GM19025 (cell line): ENCODE data around the gene SEMA3E.
"Not testable (repeated sequence)": the region's sequence is repeated elsewhere in the genome, so short reads cannot be mapped to it uniquely, and the experiment has no call there.

Source experiments
- ATAC-seq: cut with Tn5 transposase; IDR thresholded peaks from one replicate; pipeline ENCODE4 v1.9.1; 2021; ENCODE audit warnings: mild to moderate bottlenecking, low read depth, moderate library complexity; ENCODE audit not compliant: unreplicated experiment

The SEMA3E gene

DNA sequence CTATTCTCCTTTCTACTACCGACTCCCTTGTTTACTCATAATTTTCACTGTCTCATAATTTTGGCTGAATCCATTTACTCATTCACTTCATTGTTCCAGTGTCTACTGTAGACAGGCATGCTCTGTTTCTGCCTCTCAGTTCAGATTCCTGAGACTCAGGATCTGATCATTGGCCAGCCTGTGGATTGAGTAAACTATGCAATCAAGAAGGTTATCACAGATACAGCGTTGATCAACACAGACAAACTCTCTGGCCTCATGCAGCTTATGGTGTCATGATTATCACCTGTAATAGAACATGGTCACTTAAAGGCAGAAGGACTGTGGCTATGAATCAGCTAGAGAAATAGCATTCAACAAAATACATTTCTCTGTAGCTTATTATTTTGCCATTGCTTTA is 86.0 kb downstream of the SEMA3E start:
- no peak for ATAC-seq

DNA sequence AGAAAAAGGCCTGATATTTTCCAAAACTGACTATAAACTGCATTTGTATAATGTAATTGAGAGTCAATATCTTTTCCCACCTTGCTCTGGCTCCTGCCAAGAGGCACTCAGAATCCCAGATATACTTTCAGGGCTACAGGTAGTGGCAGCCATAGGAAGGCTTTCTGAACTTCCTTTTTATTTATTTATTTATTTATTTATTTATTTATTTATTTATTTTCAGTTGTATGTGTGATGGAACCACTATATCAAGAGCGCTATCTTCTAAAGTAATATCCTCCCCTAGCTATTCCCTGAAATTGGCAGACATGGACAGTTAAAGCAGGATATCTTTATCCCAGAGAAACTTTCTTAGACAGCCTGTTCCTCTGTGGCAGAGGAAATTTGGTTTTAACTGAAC is 86.7 kb downstream of the SEMA3E start:
- no peak for ATAC-seq

DNA sequence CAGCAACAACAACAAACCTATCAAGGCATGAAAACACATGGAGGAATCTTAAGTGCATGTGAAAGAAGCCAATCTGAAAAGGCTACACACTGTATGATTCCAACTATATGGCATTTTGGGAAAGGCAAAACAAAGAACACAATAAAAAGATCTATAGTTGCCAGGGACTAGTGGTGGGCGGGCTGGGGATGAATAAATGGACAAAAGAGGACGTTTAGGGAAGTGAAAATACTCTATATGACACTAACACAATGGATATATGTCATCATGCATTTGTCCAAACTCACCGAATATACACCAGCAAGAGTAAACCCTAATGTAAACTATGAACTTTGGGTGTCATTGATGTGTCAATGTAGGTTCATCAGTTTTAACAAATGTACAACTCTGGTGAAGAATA is 89.1 kb downstream of the SEMA3E start:
- ATAC-seq, result no peak

DNA sequence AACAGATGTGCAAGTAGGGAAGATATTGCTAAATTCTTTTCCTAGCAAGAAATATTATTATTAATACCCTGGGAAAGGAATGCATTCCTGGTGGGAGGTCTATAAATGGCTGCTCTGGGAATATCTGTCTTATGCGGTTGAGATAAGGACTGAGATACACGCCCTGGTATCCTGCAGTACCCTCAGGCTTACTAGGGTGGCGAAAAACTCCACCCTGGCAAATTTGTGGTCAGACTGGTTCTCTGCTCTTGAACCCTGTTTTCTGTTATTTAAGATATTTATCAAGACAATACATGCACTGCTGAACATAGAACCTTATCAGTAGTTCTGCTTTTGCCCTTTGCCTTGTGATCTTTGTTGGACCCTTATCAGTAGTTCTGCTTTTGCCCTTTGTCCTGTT is 96.4 kb downstream of the SEMA3E start:
- ATAC-seq, result not testable (repeated sequence)

DNA sequence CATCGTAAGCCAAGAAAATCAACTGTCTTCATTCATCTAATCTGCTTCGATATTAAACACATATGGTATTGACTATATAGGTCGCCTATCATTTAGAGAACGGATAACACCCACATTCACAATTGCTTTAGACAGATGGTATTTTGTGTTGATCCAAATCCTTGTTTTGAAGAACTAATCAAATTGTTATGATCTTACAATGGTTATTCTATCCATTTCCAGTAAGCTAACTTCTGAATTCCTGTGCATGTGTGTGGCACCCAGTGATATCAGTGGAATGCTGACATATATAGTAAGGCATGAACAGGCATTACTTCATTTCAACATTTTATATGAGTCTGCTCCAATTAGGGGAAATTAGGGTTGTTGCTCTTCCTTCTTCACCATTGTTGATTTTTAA is 98.8 kb downstream of the SEMA3E start:
- no peak for ATAC-seq

DNA sequence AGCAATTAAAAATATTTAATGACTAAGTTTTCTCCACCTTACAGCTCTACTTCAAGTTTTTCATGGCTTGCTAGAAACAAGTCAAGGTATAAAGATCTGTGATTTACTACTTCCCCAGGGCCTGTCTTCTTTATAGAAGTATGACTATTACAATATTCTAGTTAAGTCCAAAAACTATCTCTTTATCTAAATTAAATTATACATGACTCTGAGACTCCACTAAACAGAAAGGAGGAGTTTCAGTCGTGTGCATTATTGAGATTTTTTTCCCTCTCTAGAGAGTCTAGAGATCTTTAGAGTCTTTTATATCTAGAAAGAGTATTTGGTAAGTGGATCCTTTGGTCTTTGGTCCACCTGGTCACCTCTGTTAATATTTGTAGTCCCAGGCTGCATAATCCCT is 100.7 kb downstream of the SEMA3E start:
- no peak for ATAC-seq

DNA sequence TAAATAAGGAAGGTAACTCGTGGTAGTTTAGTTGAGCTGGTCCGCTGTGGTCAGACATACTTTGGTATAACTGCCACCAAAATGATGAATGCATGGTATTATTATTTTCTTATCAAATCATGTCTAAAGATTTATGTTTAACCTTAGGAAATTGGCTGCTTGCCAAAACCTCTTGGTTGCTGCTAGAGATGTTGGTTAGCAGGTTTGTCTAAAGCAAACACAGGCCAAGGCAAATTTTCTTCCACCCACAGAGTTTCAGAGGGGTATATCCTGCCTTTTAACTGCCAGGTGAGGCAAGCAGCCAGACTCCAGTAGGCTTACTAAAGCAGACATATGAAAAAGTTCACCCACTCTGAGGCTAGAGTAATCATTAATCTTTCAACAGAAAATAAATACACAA is 101.4 kb downstream of the SEMA3E start:
- ATAC-seq, result peak; percentile 91

DNA sequence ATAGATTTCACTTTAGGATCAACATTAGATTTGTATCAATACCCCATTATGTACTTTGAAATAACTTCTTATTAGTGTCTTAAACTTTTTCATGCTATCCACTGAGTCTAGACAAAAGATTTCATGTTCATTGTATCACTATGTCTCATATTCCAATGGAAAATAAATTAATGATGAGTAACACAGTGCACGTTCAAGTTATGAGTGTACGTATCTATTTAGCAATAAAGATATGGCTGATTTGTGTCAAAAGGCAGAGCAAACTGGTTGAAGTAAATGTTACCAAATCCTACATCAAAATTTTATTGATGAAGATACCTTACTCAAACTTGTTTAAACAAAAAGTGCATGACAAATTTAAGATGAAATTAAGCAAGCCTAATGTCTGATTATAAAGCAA is 102.4 kb downstream of the SEMA3E start:
- no peak for ATAC-seq

DNA sequence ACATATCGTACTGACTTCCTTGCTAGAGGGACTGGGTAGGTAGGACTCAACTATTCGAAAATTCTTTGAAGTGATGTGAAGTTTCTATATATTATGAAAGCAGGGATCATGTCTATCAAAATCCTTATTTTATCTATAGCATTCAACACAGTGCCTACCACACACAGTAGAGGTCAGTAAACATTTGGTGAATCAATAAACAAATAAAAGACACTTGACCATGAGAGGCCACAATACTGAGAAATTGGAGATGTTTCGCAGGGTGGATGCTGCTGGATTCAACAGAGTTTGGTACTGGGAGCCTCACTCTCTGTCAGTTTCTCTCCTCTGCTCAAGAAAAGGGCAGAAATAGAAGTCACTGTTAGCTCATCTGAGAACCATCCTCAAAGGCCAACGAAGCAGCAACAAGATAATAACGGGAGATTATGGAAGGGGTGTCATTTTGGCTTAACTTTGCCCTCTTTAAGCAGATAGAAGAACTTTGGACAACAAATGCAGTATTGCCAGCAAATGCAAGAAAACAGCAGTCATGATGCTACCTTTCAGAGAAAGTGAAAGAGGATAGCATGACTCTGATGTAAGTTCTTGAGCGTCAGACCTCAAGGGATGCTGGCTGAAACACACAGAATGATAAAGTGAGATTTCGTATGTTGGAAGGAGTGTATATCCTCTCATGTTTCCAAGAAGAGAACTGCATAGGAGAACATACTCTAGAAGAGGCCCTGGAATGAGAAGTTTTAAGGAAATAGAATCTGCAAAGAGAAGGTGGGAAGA is 107.6 kb downstream of the SEMA3E start:
- ATAC-seq, result no peak

DNA sequence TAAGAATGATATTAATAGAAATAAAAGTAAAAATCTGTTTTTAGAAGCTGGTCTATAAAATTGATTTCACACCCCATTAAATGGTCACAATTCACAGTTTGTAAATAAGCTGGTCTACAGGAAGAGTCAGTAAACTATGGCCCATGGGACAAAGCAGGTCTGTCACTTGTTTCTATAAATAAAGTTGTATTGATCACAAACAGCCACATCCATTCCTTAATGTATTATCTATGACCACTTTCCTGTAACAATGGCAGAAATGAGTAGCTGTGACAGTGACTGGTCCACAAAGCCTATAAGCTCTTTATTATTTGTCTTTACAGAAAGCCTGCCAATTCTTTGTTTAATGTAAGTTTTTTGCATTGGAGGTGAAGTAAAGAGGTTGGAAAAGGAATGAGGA is 114.5 kb downstream of the SEMA3E start:
- no peak for ATAC-seq

DNA sequence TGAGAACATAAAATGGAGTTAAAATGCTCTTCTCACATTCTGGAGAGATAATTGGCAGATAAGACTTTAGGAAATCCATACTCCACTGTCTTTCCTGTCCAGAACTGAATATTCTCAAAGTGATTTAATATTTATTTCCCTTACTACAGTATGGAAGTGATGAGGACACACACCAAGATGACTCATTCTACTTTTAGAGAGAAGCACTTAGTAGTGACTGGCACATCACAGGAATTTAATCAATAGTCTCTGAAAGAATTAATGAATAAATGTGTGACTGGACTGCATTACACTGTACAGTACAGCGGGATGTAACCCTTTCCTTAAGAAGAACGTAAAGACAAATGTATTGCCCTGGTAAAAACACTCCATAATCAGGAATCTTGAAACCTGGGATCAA is 116.7 kb downstream of the SEMA3E start:
- no peak for ATAC-seq

DNA sequence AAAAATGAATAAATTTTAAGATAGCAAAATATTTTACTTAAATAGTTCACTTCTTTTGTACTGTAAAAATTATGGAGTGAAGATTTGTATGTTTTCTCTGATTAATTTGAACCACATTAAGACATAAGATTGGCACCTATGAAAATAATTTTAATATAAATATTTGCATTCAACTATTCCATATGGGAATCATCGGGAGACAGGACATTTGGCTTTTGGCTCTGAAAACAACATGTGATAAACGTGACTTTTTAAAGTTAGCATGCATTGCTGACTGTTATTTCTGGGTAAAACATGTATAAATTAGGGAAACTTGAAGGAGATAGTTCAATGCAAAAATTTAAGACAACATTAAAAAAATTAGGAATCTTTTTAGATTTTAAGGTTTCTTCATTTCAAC is 117.2 kb downstream of the SEMA3E start:
- no peak for ATAC-seq

DNA sequence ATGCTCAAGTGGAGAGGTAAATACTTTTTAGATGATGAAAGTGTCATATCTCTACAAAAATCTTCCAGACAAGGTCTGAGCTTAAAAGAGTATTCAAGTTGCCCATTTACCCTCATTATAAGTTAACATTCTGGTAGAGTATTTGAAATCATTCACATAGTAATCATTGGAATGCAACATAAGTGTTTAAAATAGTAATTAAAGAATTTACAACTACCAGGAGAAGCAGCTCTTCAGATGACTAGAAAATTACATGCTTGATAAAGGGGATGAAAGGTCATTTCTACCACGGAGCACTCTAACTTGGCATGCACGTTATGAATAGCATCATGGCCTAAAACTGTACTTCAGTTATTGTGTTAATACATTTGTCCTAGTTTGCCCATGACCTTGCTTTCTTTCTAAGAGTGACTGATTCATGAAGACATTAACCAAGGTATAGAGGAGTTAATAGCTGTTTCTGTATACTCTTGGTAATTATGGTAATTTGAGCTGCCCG is 120.0 kb downstream of the SEMA3E start:
- ATAC-seq, result no peak

DNA sequence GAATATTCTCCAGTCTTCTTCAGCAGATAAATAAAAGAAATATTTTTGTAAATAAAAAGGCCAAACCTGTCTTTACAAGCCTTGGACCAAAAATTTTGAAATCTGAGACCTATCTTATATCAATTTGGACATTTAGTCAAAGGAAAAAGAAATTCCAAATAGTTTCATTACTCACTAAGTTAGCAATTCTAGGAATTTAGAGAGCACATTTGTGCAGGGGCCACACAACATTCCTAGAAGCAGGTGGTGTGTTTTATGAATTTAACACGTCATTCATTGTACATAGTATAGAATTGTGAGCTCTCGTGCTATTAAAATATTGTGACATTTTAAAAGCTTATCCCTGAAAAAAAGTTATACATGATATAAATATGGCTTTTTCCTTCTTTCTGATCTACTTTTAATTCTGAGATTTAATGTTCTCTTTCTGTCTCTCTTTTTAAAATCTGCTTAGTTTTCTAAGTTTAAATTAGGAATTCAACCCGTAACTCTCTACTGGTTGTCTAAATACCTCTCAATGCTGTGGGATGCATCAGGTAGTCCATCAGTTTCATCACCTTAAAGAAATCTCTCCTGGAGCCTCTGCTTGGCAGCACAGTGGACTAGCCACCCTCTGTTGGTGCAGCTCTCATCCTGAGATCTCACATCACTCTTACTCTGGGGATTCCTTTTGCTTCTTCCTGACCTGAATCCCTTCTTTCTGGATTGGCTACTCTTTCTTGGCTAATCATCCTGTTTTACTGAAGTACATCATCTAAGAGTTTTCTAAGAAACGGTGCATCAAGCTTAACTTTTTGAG is 124.5 kb downstream of the SEMA3E start:
- ATAC-seq, result no peak

DNA sequence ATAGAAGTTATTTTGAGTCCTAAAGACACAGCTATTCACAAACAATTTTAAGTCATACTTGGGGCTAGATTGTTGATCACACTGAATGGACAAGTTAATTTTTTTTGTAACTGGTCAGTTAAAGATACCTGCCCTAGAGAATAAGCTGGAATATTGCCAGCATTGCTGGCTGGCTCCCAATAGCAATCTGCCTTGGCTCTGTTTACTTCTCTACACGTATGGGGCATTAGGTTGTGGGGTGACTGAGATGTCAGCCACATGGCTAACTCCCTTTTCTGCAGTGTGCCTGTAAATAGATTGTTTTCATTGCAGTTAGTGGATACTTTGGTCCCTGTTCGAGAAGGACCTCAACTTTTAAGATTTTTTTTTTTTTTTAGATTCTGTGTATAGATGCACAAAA is 128.2 kb downstream of the SEMA3E start:
- ATAC-seq, result no peak

DNA sequence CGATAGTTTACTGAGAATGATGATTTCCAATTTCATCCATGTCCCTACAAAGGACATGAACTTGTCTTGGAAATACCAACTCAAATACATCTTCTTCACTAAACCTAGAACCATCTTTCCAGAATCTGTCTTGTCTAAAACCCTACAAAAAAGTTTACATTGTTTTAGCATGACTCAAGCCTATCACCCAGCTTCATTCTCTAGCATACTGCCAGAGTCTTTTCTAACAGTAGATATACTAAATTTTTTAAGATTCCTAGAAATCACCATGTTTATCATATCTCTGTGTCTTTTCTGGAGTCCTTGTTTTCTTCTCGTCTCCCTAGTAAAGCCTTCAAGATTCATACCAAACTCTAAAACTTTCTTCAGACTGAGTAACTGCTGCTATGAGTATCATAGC is 129.7 kb downstream of the SEMA3E start:
- ATAC-seq, result no peak

DNA sequence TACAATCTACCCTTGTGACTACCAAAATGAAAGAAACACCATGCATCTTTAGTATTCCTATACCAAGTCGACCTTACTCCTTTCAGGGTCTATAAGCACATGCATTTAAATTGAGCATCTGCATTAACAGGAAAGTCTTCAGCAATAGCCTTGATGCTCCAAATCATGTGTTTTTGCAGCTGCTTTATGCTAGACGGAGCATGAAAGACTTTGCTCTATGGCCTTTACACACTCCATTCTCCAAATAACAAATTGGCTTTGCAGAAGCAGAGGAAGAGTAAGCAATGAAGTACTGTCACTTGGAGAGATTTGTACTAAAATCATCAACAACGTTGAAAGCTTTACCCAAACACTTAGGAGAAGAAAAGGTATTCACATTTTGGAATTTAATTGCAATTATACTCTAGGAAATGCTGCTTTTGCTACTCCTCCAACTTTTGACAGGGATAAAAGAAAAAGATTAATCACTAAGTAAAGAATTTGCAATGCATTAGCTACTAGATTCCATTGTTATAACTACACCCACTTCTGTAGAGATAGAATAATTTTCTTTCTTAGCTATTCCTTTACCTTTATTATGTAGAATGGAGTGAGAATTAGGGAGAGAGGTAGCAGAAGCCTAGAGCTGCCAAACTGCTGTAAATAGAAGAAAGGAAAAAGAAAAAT is 131.8 kb downstream of the SEMA3E start:
- no peak for ATAC-seq

DNA sequence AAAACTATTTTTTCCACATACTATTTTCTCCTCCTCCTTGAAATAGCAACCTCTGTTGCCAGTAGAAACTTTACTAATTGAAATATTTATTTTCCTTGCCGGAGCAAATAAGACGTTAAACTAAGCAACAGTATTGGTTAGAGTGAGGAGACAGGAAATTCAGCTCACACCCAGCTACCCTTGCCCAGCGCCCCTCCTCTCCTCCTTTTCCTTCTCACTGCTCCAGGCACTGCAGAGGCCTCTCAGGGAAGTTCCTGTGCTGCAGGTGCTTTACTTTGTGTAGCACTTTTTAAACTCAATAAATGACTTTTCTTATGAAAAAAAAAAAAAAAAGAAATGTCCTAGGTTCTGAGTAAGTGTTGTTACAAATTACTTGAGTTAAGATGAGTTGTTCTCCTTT is 134.0 kb downstream of the SEMA3E start:
- ATAC-seq, result no peak

DNA sequence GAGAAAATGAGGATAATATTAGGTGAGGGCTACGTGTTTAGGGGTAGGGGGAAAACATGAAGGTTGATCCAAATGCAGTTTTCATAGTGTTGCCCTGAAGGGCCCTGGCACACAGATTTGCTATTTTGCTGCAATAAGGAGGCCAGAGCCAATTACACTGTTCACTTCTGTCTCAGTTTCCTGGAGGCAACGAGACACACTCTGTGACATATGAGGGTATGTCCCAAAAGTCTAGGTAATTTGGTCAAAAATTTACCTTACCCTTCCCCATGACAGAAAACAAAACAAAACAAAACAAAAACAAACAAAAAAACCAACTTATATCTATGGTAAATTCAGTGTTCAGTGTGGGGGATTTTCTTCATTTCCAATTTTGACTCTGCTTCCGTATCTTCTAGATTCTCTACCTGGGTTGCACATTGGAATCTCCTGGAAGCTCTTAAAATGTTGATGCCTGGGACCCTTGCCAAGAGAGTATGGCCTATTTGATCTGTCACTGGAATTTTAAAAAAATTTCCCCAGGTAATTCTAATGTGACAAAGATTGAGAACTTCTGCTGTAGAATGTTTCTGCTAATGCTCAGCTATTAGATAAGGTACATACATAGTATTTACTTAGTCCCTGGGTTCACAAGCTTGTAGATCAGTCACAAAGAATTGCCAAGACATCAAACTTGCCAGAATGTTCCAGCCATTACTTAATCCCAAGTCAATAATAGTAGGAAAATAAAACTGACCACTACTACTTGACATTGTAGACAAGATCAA is 139.5 kb downstream of the SEMA3E start:
- ATAC-seq, result no peak

DNA sequence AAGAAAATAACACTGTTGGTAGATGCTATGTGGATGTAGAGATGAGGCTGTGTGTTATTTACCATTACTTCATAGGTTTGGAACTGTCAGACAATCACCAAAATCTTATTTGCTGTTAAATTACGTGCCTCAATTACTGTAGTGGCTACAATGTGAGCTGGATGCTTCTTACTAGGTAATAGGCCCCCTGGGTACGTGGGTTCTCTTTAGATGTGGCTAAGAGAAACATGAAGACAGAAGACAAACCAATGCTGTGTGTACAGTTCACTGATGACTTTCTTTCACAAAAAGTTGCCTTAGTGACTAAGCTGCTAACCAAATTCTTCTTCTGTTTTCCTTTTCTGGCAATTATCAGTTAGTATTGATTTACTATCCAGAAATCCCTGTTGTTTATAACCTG is 144.6 kb downstream of the SEMA3E start:
- no peak for ATAC-seq

DNA sequence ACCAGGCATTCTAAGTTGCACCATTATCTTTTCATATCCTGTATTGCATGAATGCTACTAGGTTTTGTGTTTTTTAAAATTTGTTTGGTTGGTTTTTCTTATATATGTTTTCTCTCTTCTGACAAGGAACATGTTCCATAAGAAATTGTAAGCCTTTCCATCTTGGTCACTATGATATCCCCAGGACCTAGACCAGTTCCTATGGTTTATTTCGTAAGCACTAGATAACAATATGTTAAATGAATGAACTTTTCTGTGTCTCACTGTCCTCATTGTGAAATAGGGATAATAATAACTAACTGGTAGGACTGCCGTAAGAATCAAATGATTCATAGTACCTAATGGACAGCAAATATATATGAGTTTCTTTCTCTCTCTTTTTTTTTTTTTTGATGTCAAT is 146.3 kb downstream of the SEMA3E start:
- ATAC-seq, result no peak
